ENCODE results near the gene MYO15B. TPM values are rescaled to one million over a fixed set of nuclear protein-coding genes. Genes with fewer than 3 reads are reported as not detected.

MYO15B gene
- total RNA-seq, 1 donor from 2014 or later: 4.3 TPM

GRCh38 chr17:75652341-75652740 is 64.7 kb downstream of the MYO15B start:
- Histone ChIP-seq H3K36me3 (ENCODE audit: control insufficient read depth, insufficient read depth, low read length) (peaks cover 4% of the 10 kb centered on the region), H3K27me3 (ENCODE audit: control insufficient read depth, insufficient read depth, low read length) (no peaks in the 10 kb centered on the region), H3K4me3 (ENCODE audit: low read depth, low read length) (no peak overlapping the region)
- DNase-seq (ENCODE audit: low read depth): no peak
- no peak for TF ChIP-seq CTCF (IDR thresholded peaks at IDR 0.05; ENCODE audit: insufficient read depth, low read length, poor library complexity, severe bottlenecking)

DNA sequence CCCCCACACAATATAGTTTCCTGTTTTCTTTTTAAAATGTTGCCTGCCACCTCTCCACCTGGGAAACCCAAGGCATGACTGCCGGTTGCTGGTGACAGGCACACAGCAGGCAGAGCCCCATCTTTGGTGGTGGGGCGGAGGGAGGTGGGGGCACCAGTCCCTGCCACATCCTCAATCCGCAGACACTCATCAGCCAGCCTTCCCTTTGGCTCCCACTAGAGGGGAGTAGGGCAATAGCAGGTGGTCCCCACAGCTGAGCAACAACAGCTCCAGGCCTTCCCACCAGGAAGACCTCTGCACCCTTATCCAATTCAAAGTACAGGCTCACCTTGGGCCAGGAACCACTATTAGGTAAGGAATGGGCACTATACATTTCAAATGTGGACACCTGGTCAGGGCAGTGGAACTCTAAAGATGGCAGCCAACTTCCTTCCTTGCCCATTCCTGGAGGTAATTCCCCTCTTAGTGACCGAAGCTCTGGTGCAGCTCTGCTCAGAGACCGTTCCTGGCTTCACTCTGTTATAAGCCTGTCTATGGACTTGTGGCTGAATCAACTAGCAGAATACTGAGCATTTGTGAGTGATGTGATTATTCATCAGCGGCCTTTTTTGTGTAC is 65.4 kb downstream of the MYO15B start:
- TF ChIP-seq CTCF (IDR thresholded peaks at IDR 0.05; ENCODE audit: insufficient read depth, low read length, poor library complexity, severe bottlenecking): peak; percentile 93
- no peak overlapping the region for H3K4me3 ChIP-seq (ENCODE audit: low read depth, low read length)
- H3K27me3 ChIP-seq (ENCODE audit: control insufficient read depth, insufficient read depth, low read length): no peaks in the 10 kb centered on the region
- no peak for DNase-seq (ENCODE audit: low read depth)
- peaks cover 4% of the 10 kb centered on the region for H3K36me3 ChIP-seq (ENCODE audit: control insufficient read depth, insufficient read depth, low read length)

GRCh38 chr17:75654176-75654575 is 66.6 kb downstream of the MYO15B start:
- Histone ChIP-seq H3K36me3 (ENCODE audit: control insufficient read depth, insufficient read depth, low read length) (peaks cover 6% of the 10 kb centered on the region), H3K27me3 (ENCODE audit: control insufficient read depth, insufficient read depth, low read length) (no peaks in the 10 kb centered on the region), H3K4me3 (ENCODE audit: low read depth, low read length) (no peak overlapping the region)
- no peak for DNase-seq (ENCODE audit: low read depth)
- peak; percentile 15 for TF ChIP-seq CTCF (IDR thresholded peaks at IDR 0.05; ENCODE audit: insufficient read depth, low read length, poor library complexity, severe bottlenecking)

DNA sequence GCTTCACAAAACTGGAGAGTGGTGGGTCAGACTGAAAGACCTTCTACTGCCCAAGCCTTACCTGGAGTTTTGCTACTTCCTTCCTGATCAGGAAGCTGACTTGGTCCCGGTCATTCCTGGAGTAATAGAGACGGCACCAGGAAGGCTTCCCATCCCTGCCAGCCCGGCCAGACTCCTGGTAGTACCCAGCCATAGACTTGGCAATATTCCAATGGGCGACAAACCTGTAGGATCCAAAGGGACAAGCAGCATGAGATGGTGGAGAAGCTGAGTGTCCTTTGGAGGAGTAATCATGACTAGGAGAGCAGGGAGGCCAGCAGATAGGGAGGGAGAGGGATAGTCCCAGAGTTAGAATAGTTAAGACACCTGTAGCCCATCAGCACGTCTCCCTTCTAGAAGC is 70.6 kb downstream of the MYO15B start:
- TF ChIP-seq CTCF (IDR thresholded peaks at IDR 0.05; ENCODE audit: insufficient read depth, low read length, poor library complexity, severe bottlenecking): no peak
- H3K4me3 ChIP-seq (ENCODE audit: low read depth, low read length): no peak overlapping the region
- no peaks in the 10 kb centered on the region for H3K27me3 ChIP-seq (ENCODE audit: control insufficient read depth, insufficient read depth, low read length)
- DNase-seq (ENCODE audit: low read depth): no peak
- peaks cover 1% of the 10 kb centered on the region for H3K36me3 ChIP-seq (ENCODE audit: control insufficient read depth, insufficient read depth, low read length)

GRCh38 chr17:75661531-75661930 is 73.9 kb downstream of the MYO15B start:
- no peak for DNase-seq (ENCODE audit: low read depth)
- peaks cover 1% of the 10 kb centered on the region for H3K36me3 ChIP-seq (ENCODE audit: control insufficient read depth, insufficient read depth, low read length)

More at GRCh38 chr17:75661531-75661930, 73.9 kb downstream of the MYO15B start:
- no peak for TF ChIP-seq CTCF (IDR thresholded peaks at IDR 0.05; ENCODE audit: insufficient read depth, low read length, poor library complexity, severe bottlenecking)
- Histone ChIP-seq H3K4me3 (ENCODE audit: low read depth, low read length) (no peak overlapping the region), H3K27me3 (ENCODE audit: control insufficient read depth, insufficient read depth, low read length) (no peaks in the 10 kb centered on the region)

Data from kidney epithelial cell (primary cell).